Dedifferentiated amniotic fluid mesenchymal stem cell (primary cell): ENCODE measurements around the gene MAGOH.
A peak's percentile ranks its signal among the peaks of the same experiment; 100 is the strongest.
"Not testable (repeated sequence)": the region's sequence is repeated elsewhere in the genome, so short reads cannot be mapped to it uniquely, and the experiment has no call there.

Experiments used
- DNase-seq: peaks from one replicate; pipeline ENCODE4 v3.0.0-alpha.2; 2016; ENCODE audit errors: extremely low spot score

Gene MAGOH

GRCh38 chr1:53186533-53186932 lies 51.8 kb downstream of the MAGOH start:
- no peak for DNase-seq

- not testable (repeated sequence) for DNase-seq
Measured at GRCh38 chr1:53185955-53186297, 52.4 kb downstream of the MAGOH start.

GRCh38 chr1:53183095-53183990 lies 55.0 kb downstream of the MAGOH start:
- no peak for DNase-seq

- DNase-seq, result no peak
Measured at GRCh38 chr1:53182716-53183094, 55.6 kb downstream of the MAGOH start.

- DNase-seq, result peak; percentile 71
Measured at GRCh38 chr1:53182111-53182593, 56.2 kb downstream of the MAGOH start.

GRCh38 chr1:53180951-53181350 lies 57.4 kb downstream of the MAGOH start:
- DNase-seq, result no peak

- DNase-seq, result no peak
Measured at GRCh38 chr1:53180226-53180625, 58.1 kb downstream of the MAGOH start.
